Liver (tissue), 9 donors: Measurements from ENCODE around the gene ATL2. TPM values are rescaled to one million over a fixed set of nuclear protein-coding genes. Genes with fewer than 3 reads are reported as not detected.

Source experiments
- DNase-seq: peaks from one replicate; pipeline ENCODE4 v3.0.0-alpha.2; 2017; ENCODE audit warnings: low spot score
- H3K27ac ChIP-seq, 2 donors: one replicate each; pipeline ENCODE4 v1.7.0; 2013; ENCODE audit warnings: inconsistent platforms in 2 of 2, low read length in 2 of 2, control low read depth in 1 of 2, low read depth in 1 of 2, mild to moderate bottlenecking in 1 of 2
- H3K27me3 ChIP-seq, 4 donors: one replicate each; pipeline versions ENCODE4 v1.6.1 to v1.7.0; 2013; ENCODE audit warnings: low read length in 3 of 4, inconsistent platforms in 1 of 4, mild to moderate bottlenecking in 1 of 4, moderate library complexity in 1 of 4; ENCODE audit not compliant: control insufficient read depth in 4 of 4, insufficient read depth in 4 of 4
- H3K36me3 ChIP-seq, 4 donors: one replicate each; pipeline versions ENCODE4 v1.6.1 to v1.7.0; 2013; ENCODE audit warnings: low read length in 3 of 4, mild to moderate bottlenecking in 3 of 4, low read depth in 1 of 4, moderate library complexity in 1 of 4; ENCODE audit not compliant: control insufficient read depth in 4 of 4, insufficient read depth in 3 of 4
- H3K4me1 ChIP-seq, 4 donors: one replicate each; pipeline versions ENCODE4 v1.6.1 to v1.7.0; 2013; ENCODE audit warnings: low read length in 3 of 4, mild to moderate bottlenecking in 3 of 4, moderate library complexity in 1 of 4; ENCODE audit not compliant: control insufficient read depth in 4 of 4, insufficient read depth in 4 of 4
- H3K4me3 ChIP-seq, 3 donors: one replicate each; pipeline versions ENCODE4 v1.6.1 to v1.7.0; 2013; ENCODE audit warnings: low read length in 3 of 3, control low read depth in 1 of 3, low read depth in 1 of 3, mild to moderate bottlenecking in 1 of 3
- H3K9ac ChIP-seq, 2 donors: one replicate each; pipeline ENCODE4 v1.7.0; 2013; ENCODE audit warnings: low read length in 2 of 2, mild to moderate bottlenecking in 2 of 2, moderate library complexity in 2 of 2, control low read depth in 1 of 2, low read depth in 1 of 2
- H3K9me3 ChIP-seq, 4 donors: one replicate each; pipeline versions ENCODE4 v1.6.1 to v1.7.0; 2013; ENCODE audit warnings: low read length in 3 of 4; ENCODE audit not compliant: control insufficient read depth in 4 of 4
- ATF3 ChIP-seq: IDR thresholded peaks from 2 replicates; pipeline ENCODE4 v1.6.1; 2016; ENCODE audit warnings: antibody characterized with exemption
- CTCF ChIP-seq: fragments of 150-350 bp; IDR thresholded peaks from 2 replicates; pipeline ENCODE4 v1.5.1; 2017; ENCODE audit warnings: improper control_type of control experiment, low read depth, low read length; ENCODE audit not compliant: missing input control
- EGR1 ChIP-seq, 2 donors: IDR thresholded peaks; 2 replicates each; pipeline ENCODE4 v1.6.1; 2016 to 2018; ENCODE audit warnings: antibody characterized with exemption in 2 of 2, low read depth in 2 of 2
- FOXA2 ChIP-seq: IDR thresholded peaks from 2 replicates; pipeline ENCODE4 v1.6.1; 2016; ENCODE audit warnings: antibody characterized with exemption
- GABPA ChIP-seq, 2 donors: IDR thresholded peaks in 1 of 2; conservative IDR thresholded peaks in 1 of 2; 2 replicates each; pipeline ENCODE4 v1.6.1; 2016; ENCODE audit warnings: antibody characterized with exemption in 2 of 2, mild to moderate bottlenecking in 1 of 2, moderate library complexity in 1 of 2
- HNF4A ChIP-seq, 2 donors: conservative IDR thresholded peaks; 2 replicates each; pipeline ENCODE4 v1.6.1; 2016; ENCODE audit warnings: antibody characterized with exemption in 2 of 2, mild to moderate bottlenecking in 2 of 2
- HNF4G ChIP-seq: IDR thresholded peaks from 2 replicates; pipeline ENCODE4 v1.6.1; 2016; ENCODE audit warnings: antibody characterized with exemption
- JUND ChIP-seq, 2 donors: IDR thresholded peaks; 2 replicates each; pipeline ENCODE4 v1.6.1; 2016; ENCODE audit warnings: antibody characterized with exemption in 2 of 2
- MAX ChIP-seq: IDR thresholded peaks from 2 replicates; pipeline ENCODE4 v1.6.1; 2016; ENCODE audit warnings: antibody characterized with exemption
- NR2F2 ChIP-seq: IDR thresholded peaks from 2 replicates; pipeline ENCODE4 v1.6.1; 2016; ENCODE audit warnings: antibody characterized with exemption
- RAD21 ChIP-seq, 2 donors: IDR thresholded peaks; 2 replicates each; pipeline ENCODE4 v1.6.1; 2016; ENCODE audit warnings: antibody characterized with exemption in 2 of 2, mild to moderate bottlenecking in 2 of 2
- REST ChIP-seq: IDR thresholded peaks from 2 replicates; pipeline ENCODE4 v1.6.1; 2016; ENCODE audit warnings: antibody characterized with exemption, mild to moderate bottlenecking
- RXRA ChIP-seq, 2 donors: IDR thresholded peaks; 2 replicates each; pipeline ENCODE4 v1.6.1; 2017 to 2018; ENCODE audit warnings: antibody characterized with exemption in 2 of 2, mild to moderate bottlenecking in 1 of 2
- SP1 ChIP-seq: IDR thresholded peaks from 2 replicates; pipeline ENCODE4 v1.6.1; 2018; ENCODE audit warnings: antibody characterized with exemption, mild to moderate bottlenecking
- TAF1 ChIP-seq: conservative IDR thresholded peaks from 2 replicates; pipeline ENCODE4 v1.6.1; 2016; ENCODE audit warnings: antibody characterized with exemption, mild to moderate bottlenecking
- WGBS: extraction: QIAGEN DNeasy Blood & Tissue Kit; methylation state at CpG from one replicate; pipeline ENCODE4 v1.1.7; 2013; 5-methylcytosine and 5-hydroxymethylcytosine counted together
- polyA plus RNA-seq, 2 donors: library from polyadenylated mRNA; stranded (reverse) in 1 of 2; unstranded in 1 of 2; fragments of 200-250 nt in 1 of 2; fragments of >200 nt in 1 of 2; fragmentation: Nextera tagmentation in 1 of 2; extraction: Ambion mirVana in 1 of 2; gene quantifications; one replicate each; pipeline versions ENCODE4 v1.2.1 to v1.2.3, GENCODE V29; 2013 to 2015
- total RNA-seq, 2 donors: library from RNA; depleted of rRNA; stranded (reverse); fragments of >200 nt; gene quantifications; one replicate each; pipeline ENCODE4 v1.2.3, GENCODE V29; 2014
- donor health status: healthy.
- donor health status: healthy.
- donor health status: healthy.
- donor health status: healthy.
- donor health status: healthy.

ATL2 gene
- total and polyA plus RNA-seq, 4 donors = 21.0 to 163 (median 45.8) TPM

- 90% methylated on average over 7 of the region's 7 CpGs for WGBS
- no peak overlapping the region for H3K27ac ChIP-seq
- H3K9ac ChIP-seq = no peak overlapping the region
- no peaks in the 10 kb centered on the region for H3K4me1 ChIP-seq
- DNase-seq = no peak
- H3K9me3 ChIP-seq = no peaks in the 10 kb centered on the region
- H3K36me3 ChIP-seq = no peaks in the 10 kb centered on the region
- no peak overlapping the region for H3K4me3 ChIP-seq
- no peaks in the 10 kb centered on the region for H3K27me3 ChIP-seq
- TF ChIP-seq ATF3 = no peak
- no peak for TF ChIP-seq EGR1 (IDR thresholded peaks at IDR 0.05; ENCODE audit: low read depth in 2 of 2)
- TF ChIP-seq HNF4G = no peak
- no peak for TF ChIP-seq TAF1
Measured at GRCh38 chr2:38386821-38387220, 9.7 kb upstream of the ATL2 start.

DNA sequence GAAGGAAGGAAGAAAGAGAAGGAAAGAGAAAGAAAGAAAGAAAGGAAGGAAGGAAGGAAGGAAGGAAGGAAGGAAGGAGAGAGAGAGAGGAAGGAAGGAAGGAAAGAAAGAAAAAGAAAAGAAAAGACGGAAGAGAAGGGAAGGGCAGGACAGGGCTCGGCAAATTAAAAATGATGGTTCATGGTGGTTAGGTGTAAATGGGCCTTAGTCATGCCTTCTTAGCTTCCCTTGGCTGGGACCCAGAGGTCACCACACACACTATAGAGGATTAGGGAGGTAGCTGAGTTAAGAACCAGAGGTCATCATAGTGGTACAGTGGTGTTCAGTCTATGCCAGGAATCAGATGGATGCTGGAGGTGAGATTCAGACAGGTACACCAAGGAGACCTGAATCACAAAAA is 9.3 kb upstream of the ATL2 start:
- WGBS = 80% methylated on average over 2 of the region's 2 CpGs
- no peaks in the 10 kb centered on the region for H3K27me3 ChIP-seq
- no peaks in the 10 kb centered on the region for H3K4me1 ChIP-seq
- H3K36me3 ChIP-seq = no peaks in the 10 kb centered on the region
- no peak overlapping the region for H3K9ac ChIP-seq
- no peaks in the 10 kb centered on the region for H3K9me3 ChIP-seq
- no peak overlapping the region for H3K4me3 ChIP-seq
- TF ChIP-seq TAF1 (no peak), RXRA (IDR thresholded peaks at IDR 0.05) (no peak), REST (no peak), FOXA2 (no peak), JUND (IDR thresholded peaks at IDR 0.05) (no peak), HNF4G (no peak), RAD21 (IDR thresholded peaks at IDR 0.05) (no peak), CTCF (no peak), GABPA (IDR thresholded peaks at IDR 0.05 in 1 of 2, conservative IDR thresholded peaks at IDR 0.05 in 1 of 2) (no peak), ATF3 (no peak), SP1 (no peak), MAX (no peak), HNF4A (conservative IDR thresholded peaks at IDR 0.05) (no peak), NR2F2 (no peak)
- no peak overlapping the region for H3K27ac ChIP-seq
- DNase-seq = no peak
